ENCODE results near the gene KCNG4. TPM values are rescaled to one million over a fixed set of nuclear protein-coding genes. Genes with fewer than 3 reads are reported as not detected.

Gene KCNG4
- total RNA-seq, 1 experiment from 2014 or later = not detected

DNA sequence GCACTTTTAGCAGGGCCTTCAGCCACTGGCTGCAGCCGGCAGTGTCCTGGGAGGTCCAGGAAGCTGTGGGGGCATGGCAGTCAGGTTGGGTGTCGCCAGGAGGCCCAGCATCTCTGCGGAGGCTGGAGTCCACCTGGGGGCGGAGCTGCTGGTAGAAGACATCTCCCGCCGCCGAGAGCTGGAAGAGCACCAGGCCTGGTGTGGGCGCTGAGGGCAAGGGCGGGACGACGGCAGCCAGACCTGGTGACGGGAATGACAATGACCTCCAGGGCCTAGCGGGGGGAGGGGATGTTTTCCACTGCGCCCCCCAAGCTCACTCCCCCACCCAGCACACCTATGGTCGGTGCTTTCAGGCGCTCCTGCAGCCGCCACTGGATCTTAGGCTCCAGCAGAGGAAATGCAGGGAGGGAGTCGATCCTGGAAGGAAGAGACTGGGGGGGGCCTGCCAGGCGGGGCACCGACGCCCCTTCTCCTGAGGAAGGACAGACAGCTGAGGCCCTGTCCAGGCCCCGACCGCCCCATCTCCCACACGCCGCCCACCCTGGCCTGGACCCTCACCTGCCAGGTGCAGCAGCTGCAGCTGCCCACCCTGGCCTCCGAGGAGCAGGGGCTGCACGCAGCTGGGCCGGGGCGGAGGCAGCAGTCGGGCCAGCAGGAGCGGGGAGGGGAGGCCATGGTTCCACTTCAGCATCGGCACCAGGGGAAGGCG is 60.0 kb downstream of the KCNG4 start:
- BruUV-seq (replicated peaks) = no TSS peak
- no peak overlapping the region for H3K27ac ChIP-seq (ENCODE audit: low read length)
- in situ Hi-C loops (cut with HindIII; ENCODE audit: low pct_unique_long_range_greater_than_20kb, low sequenced_read_pairs) (no loop called here), intact Hi-C loops (cut with micrococcal nuclease; ENCODE audit: unreplicated experiment) (loop anchor here (5.0 to 10.0 kb wide), 2 partner anchors 128 to 305 kb away; no protein-coding TSS in a partner anchor)
- no peaks in the 10 kb centered on the region for H3K36me3 ChIP-seq (ENCODE audit: control insufficient read depth, insufficient read depth, low read length)
- H3K4me3 ChIP-seq (ENCODE audit: low read depth in 2 of 2, low read length in 2 of 2) = no peak overlapping the region
- H3K27me3 ChIP-seq (ENCODE audit: control insufficient read depth, insufficient read depth, low read length) = no peaks in the 10 kb centered on the region
- H3K9me3 ChIP-seq (ENCODE audit: control insufficient read depth, insufficient read depth, low read depth, low read length) = no peaks in the 10 kb centered on the region
- DNase-seq (ENCODE audit: low read depth, low spot score) (no peak), ATAC-seq (no peak)
- TF ChIP-seq, protein P1, sequence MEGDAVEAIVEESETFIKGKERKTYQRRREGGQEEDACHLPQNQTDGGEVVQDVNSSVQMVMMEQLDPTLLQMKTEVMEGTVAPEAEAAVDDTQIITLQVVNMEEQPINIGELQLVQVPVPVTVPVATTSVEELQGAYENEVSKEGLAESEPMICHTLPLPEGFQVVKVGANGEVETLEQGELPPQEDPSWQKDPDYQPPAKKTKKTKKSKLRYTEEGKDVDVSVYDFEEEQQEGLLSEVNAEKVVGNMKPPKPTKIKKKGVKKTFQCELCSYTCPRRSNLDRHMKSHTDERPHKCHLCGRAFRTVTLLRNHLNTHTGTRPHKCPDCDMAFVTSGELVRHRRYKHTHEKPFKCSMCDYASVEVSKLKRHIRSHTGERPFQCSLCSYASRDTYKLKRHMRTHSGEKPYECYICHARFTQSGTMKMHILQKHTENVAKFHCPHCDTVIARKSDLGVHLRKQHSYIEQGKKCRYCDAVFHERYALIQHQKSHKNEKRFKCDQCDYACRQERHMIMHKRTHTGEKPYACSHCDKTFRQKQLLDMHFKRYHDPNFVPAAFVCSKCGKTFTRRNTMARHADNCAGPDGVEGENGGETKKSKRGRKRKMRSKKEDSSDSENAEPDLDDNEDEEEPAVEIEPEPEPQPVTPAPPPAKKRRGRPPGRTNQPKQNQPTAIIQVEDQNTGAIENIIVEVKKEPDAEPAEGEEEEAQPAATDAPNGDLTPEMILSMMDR (IDR thresholded peaks at IDR 0.05) = no peak
- TF ChIP-seq SIN3A (IDR thresholded peaks at IDR 0.05; ENCODE audit: borderline replicate concordance, insufficient read depth, low read depth, low read length) (no peak), POLR2AphosphoS5 (IDR thresholded peaks at IDR 0.05; ENCODE audit: low read depth, low read length) (no peak), TCF7L2 (IDR thresholded peaks at IDR 0.05; ENCODE audit: low read depth, low read length) (no peak)
- TF ChIP-seq, protein P2, sequence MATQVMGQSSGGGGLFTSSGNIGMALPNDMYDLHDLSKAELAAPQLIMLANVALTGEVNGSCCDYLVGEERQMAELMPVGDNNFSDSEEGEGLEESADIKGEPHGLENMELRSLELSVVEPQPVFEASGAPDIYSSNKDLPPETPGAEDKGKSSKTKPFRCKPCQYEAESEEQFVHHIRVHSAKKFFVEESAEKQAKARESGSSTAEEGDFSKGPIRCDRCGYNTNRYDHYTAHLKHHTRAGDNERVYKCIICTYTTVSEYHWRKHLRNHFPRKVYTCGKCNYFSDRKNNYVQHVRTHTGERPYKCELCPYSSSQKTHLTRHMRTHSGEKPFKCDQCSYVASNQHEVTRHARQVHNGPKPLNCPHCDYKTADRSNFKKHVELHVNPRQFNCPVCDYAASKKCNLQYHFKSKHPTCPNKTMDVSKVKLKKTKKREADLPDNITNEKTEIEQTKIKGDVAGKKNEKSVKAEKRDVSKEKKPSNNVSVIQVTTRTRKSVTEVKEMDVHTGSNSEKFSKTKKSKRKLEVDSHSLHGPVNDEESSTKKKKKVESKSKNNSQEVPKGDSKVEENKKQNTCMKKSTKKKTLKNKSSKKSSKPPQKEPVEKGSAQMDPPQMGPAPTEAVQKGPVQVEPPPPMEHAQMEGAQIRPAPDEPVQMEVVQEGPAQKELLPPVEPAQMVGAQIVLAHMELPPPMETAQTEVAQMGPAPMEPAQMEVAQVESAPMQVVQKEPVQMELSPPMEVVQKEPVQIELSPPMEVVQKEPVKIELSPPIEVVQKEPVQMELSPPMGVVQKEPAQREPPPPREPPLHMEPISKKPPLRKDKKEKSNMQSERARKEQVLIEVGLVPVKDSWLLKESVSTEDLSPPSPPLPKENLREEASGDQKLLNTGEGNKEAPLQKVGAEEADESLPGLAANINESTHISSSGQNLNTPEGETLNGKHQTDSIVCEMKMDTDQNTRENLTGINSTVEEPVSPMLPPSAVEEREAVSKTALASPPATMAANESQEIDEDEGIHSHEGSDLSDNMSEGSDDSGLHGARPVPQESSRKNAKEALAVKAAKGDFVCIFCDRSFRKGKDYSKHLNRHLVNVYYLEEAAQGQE (IDR thresholded peaks at IDR 0.05; ENCODE audit: insufficient read depth in 1 of 2, low read depth in 2 of 2, low read length in 1 of 2) = no peak
- ChIA-PET CTCF (no interaction called here), POLR2A (no interaction called here)
- peaks cover 22% of the 10 kb centered on the region for H3K4me1 ChIP-seq (ENCODE audit: control insufficient read depth, insufficient read depth, low read length)

DNA sequence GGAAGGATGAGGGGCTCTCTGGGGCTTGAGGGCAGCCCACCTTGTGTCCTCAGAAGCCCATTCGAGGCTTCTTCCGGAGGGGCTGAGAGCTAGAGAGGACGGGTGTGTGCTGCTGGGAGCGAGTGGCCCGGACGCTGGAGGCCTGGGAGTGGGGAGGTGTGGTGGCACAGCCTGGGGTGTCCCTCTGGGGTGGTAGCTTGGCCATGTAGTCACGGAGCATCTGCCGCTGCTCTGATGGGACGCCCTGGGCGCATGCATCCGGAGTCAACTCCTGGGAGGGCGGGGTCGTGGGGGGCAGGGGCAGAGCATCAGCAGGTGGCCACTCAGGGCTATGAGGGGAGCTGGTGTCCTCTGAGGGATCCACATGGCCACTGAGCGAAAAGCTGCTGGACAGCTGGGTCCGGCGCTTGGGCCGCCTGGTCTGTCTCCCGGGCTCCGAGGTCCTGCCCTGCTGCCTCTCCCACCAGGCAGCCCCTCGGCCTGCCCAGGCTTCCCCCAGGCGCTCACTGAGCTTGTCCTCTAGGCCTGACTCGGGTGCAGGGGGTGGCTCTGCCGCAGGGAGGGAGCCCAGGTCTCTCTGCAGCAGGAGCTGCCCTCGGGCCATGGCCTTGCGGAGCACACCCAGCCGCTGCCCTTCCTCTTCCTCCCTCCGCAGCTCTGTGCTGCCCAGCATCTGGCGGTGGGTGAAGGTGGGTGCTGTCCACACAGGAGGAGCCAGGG is 60.8 kb downstream of the KCNG4 start:
- CTCF ChIA-PET = no interaction called here
- intact Hi-C loops (cut with micrococcal nuclease; ENCODE audit: unreplicated experiment) (no loop called here), in situ Hi-C loops (cut with HindIII; ENCODE audit: low pct_unique_long_range_greater_than_20kb, low sequenced_read_pairs) (no loop called here)
- POLR2A ChIA-PET = no interaction called here
- Histone ChIP-seq H3K9me3 (ENCODE audit: control insufficient read depth, insufficient read depth, low read depth, low read length) (no peaks in the 10 kb centered on the region), H3K4me1 (ENCODE audit: control insufficient read depth, insufficient read depth, low read length) (peaks cover 22% of the 10 kb centered on the region), H3K27me3 (ENCODE audit: control insufficient read depth, insufficient read depth, low read length) (no peaks in the 10 kb centered on the region), H3K27ac (ENCODE audit: low read length) (no peak overlapping the region), H3K4me3 (ENCODE audit: low read depth in 2 of 2, low read length in 2 of 2) (no peak overlapping the region), H3K36me3 (ENCODE audit: control insufficient read depth, insufficient read depth, low read length) (no peaks in the 10 kb centered on the region)
- no TSS peak for BruUV-seq (replicated peaks)
- no peak for DNase-seq (ENCODE audit: low read depth, low spot score)
- TF ChIP-seq, protein P1 (IDR thresholded peaks at IDR 0.05) = no peak
- TF ChIP-seq, protein P2 (IDR thresholded peaks at IDR 0.05; ENCODE audit: insufficient read depth in 1 of 2, low read depth in 2 of 2, low read length in 1 of 2) = no peak
- TF ChIP-seq TCF7L2 (IDR thresholded peaks at IDR 0.05; ENCODE audit: low read depth, low read length) (no peak), SIN3A (IDR thresholded peaks at IDR 0.05; ENCODE audit: borderline replicate concordance, insufficient read depth, low read depth, low read length) (no peak), POLR2AphosphoS5 (IDR thresholded peaks at IDR 0.05; ENCODE audit: low read depth, low read length) (no peak)
- no peak for ATAC-seq
